ENCODE data around the gene ARHGEF19.
A peak's percentile ranks its signal among the peaks of the same experiment; 100 is the strongest.

The ARHGEF19 gene

GRCh38 chr1:16161717-16162116 is 50.7 kb downstream of the ARHGEF19 start:
- no peak for DNase-seq (ENCODE audit: low read depth)
- no peak for TF ChIP-seq CTCF (IDR thresholded peaks at IDR 0.05; ENCODE audit: low read depth, low read length, missing control alignments)
- H3K4me3 ChIP-seq (ENCODE audit: low read depth, low read length): no peak overlapping the region

GRCh38 chr1:16158993-16159831 is 53.2 kb downstream of the ARHGEF19 start:
- no peak for TF ChIP-seq CTCF (IDR thresholded peaks at IDR 0.05; ENCODE audit: low read depth, low read length, missing control alignments)
- H3K4me3 ChIP-seq (ENCODE audit: low read depth, low read length): no peak overlapping the region
- no peak for DNase-seq (ENCODE audit: low read depth)

- DNase-seq (ENCODE audit: low read depth): no peak
- no peak for TF ChIP-seq CTCF (IDR thresholded peaks at IDR 0.05; ENCODE audit: low read depth, low read length, missing control alignments)
- H3K4me3 ChIP-seq (ENCODE audit: low read depth, low read length): no peak overlapping the region
These were observed 54.4 kb downstream of the ARHGEF19 start for GRCh38 chr1:16158025-16158424.

- no peak for TF ChIP-seq CTCF (IDR thresholded peaks at IDR 0.05; ENCODE audit: low read depth, low read length, missing control alignments)
- DNase-seq (ENCODE audit: low read depth): no peak
- H3K4me3 ChIP-seq (ENCODE audit: low read depth, low read length): no peak overlapping the region
These were observed 55.5 kb downstream of the ARHGEF19 start for GRCh38 chr1:16156848-16157495.

- H3K4me3 ChIP-seq (ENCODE audit: low read depth, low read length): peak within 1 kb of the TSS; percentile 23
- DNase-seq (ENCODE audit: low read depth): no peak
- no peak for TF ChIP-seq CTCF (IDR thresholded peaks at IDR 0.05; ENCODE audit: low read depth, low read length, missing control alignments)
These were observed 56.7 kb downstream of the ARHGEF19 start, which contains the start of gene EPHA2 for GRCh38 chr1:16155537-16156410. TSS of gene EPHA2 (minus strand) at chr1:16156069. CDS start at chr1:16155932, 137 bp downstream.

GRCh38 chr1:16153999-16154673 is 58.3 kb downstream of the ARHGEF19 start:
- no peak for TF ChIP-seq CTCF (IDR thresholded peaks at IDR 0.05; ENCODE audit: low read depth, low read length, missing control alignments)
- H3K4me3 ChIP-seq (ENCODE audit: low read depth, low read length): no peak overlapping the region
- DNase-seq (ENCODE audit: low read depth): no peak
